Loucy (cell line): ENCODE data around the gene SLC5A11.

Experiments used
- H2AFZ ChIP-seq: fragments of 200-600 bp; sonication (generic); 2 replicates; pipeline ENCODE4 v1.6.0; 2016; ENCODE audit warnings: antibody characterized with exemption, mild to moderate bottlenecking, low read length, moderate library complexity
- H3F3A ChIP-seq: fragments of 200-600 bp; 2 replicates; pipeline ENCODE4 v1.6.0; 2016; ENCODE audit warnings: antibody characterized with exemption, low read depth, mild to moderate bottlenecking
- H3K27me3 ChIP-seq: fragments of 200-600 bp; sonication (generic); 2 replicates; pipeline ENCODE4 v1.6.1; 2014; ENCODE audit warnings: low read length, mild to moderate bottlenecking; ENCODE audit not compliant: insufficient read depth, poor library complexity, severe bottlenecking
- H3K36me3 ChIP-seq: fragments of 200-600 bp; sonication (generic); 2 replicates; pipeline ENCODE4 v1.6.1; 2016; ENCODE audit warnings: low read length; ENCODE audit not compliant: insufficient read depth
- H3K4me1 ChIP-seq: fragments of 200-600 bp; sonication (generic); 2 replicates; pipeline ENCODE4 v1.5.1; 2014; ENCODE audit warnings: low read length, mild to moderate bottlenecking; ENCODE audit not compliant: insufficient read depth, poor library complexity, severe bottlenecking
- H3K4me2 ChIP-seq: fragments of 200-600 bp; sonication (generic); 2 replicates; pipeline ENCODE4 v1.6.0; 2014; ENCODE audit warnings: antibody characterized with exemption, low read length, low read depth, mild to moderate bottlenecking; ENCODE audit not compliant: poor library complexity, severe bottlenecking
- H3K4me3 ChIP-seq: fragments of 200-600 bp; sonication (generic); 2 replicates; pipeline ENCODE4 v1.5.1; 2014; ENCODE audit warnings: low read length, mild to moderate bottlenecking, mixed read lengths; ENCODE audit not compliant: poor library complexity, severe bottlenecking
- H3K79me2 ChIP-seq: fragments of 200-600 bp; sonication (generic); 2 replicates; pipeline ENCODE4 v1.6.1; 2014; ENCODE audit warnings: low read length; ENCODE audit not compliant: insufficient read depth
- H3K9ac ChIP-seq: fragments of 200-600 bp; sonication (generic); 2 replicates; pipeline ENCODE4 v1.6.0; 2014; ENCODE audit warnings: mild to moderate bottlenecking, low read depth, low read length, moderate library complexity; ENCODE audit not compliant: poor library complexity, severe bottlenecking
- H3K9me2 ChIP-seq: fragments of 200-600 bp; sonication (generic); replicated peaks from 2 replicates; pipeline ENCODE4 v1.6.1; 2016; ENCODE audit warnings: low read depth, low read length, mixed read lengths
- H3K9me3 ChIP-seq: fragments of 200-600 bp; sonication (generic); 2 replicates; pipeline ENCODE4 v1.6.1; 2014; ENCODE audit warnings: mild to moderate bottlenecking, antibody characterized with exemption, low read length, low read depth; ENCODE audit not compliant: insufficient read depth
- H4K20me1 ChIP-seq: fragments of 200-600 bp; sonication (generic); 2 replicates; pipeline ENCODE4 v1.6.0; 2014; ENCODE audit warnings: antibody characterized with exemption, low read length, mild to moderate bottlenecking; ENCODE audit not compliant: insufficient read depth, poor library complexity, severe bottlenecking
- EZH2phosphoT487 ChIP-seq: fragments of 200-600 bp; IDR thresholded peaks from 2 replicates; pipeline ENCODE4 v1.6.1; 2018; ENCODE audit warnings: antibody characterized with exemption, mild to moderate bottlenecking, moderate library complexity, borderline replicate concordance
- TF ChIP-seq, protein P1 (sequence below): fragments of 200-600 bp; sonication (generic); conservative IDR thresholded peaks from 2 replicates; pipeline ENCODE4 v1.5.1; 2014; ENCODE audit warnings: mild to moderate bottlenecking, antibody characterized with exemption, low read length

Gene SLC5A11

DNA sequence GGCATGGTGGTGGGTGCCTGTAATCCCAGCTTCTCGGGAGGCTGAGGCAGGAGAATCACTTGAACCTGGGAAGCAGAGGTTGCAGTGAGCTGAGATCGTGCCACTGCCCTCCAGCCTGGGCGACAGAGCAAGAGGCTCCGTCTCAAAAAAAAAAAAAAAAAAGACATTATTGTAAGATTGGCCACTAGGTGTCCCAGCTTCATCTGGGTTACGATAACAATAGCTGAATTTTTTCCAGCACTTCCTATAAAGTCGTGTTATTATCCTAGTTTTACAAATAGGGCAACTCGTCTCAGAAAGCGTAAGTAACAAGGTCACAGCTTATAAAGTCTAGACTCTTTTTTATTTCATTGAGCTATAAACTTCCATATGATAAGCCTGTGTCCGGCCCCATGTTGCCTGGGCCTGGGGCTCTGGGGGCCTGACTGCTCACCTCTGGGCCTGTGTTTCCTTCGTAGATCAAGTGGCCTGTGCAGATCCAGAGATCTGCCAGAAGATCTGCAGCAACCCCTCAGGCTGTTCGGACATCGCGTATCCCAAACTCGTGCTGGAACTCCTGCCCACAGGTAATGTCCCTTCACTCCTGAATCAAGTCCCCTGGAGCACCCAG is 60.5 kb downstream of the SLC5A11 start:
- Histone ChIP-seq H3K79me2 (no peaks in the 10 kb centered on the region), H4K20me1 (no peaks in the 10 kb centered on the region), H3F3A (no peaks in the 10 kb centered on the region), H3K9me2 (no peaks in the 10 kb centered on the region), H3K4me2 (no peak overlapping the region), H3K36me3 (no peaks in the 10 kb centered on the region), H3K4me1 (no peaks in the 10 kb centered on the region), H3K9ac (no peak overlapping the region), H2AFZ (no peak overlapping the region), H3K9me3 (no peaks in the 10 kb centered on the region), H3K4me3 (no peak overlapping the region), H3K27me3 (no peaks in the 10 kb centered on the region)
- TF ChIP-seq, protein P1, sequence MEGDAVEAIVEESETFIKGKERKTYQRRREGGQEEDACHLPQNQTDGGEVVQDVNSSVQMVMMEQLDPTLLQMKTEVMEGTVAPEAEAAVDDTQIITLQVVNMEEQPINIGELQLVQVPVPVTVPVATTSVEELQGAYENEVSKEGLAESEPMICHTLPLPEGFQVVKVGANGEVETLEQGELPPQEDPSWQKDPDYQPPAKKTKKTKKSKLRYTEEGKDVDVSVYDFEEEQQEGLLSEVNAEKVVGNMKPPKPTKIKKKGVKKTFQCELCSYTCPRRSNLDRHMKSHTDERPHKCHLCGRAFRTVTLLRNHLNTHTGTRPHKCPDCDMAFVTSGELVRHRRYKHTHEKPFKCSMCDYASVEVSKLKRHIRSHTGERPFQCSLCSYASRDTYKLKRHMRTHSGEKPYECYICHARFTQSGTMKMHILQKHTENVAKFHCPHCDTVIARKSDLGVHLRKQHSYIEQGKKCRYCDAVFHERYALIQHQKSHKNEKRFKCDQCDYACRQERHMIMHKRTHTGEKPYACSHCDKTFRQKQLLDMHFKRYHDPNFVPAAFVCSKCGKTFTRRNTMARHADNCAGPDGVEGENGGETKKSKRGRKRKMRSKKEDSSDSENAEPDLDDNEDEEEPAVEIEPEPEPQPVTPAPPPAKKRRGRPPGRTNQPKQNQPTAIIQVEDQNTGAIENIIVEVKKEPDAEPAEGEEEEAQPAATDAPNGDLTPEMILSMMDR: peak; percentile 55
- no peak for TF ChIP-seq EZH2phosphoT487

DNA sequence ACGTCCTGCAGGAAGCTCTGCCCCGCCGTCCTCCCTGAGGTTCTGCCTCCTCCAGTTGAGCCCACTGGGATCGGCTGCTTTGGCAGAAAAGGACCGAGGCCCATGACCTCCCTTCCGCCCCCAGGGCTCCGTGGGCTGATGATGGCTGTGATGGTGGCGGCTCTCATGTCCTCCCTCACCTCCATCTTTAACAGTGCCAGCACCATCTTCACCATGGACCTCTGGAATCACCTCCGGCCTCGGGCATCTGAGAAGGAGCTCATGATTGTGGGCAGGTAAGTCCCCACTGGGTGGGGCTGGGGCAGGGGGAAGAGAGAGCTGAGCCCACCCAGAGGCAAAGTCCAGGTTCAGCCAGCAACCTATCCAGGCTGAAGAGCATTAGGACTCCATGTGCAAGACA is 61.1 kb downstream of the SLC5A11 start:
- no peak overlapping the region for H2AFZ ChIP-seq
- no peaks in the 10 kb centered on the region for H3K9me3 ChIP-seq
- no peaks in the 10 kb centered on the region for H3K36me3 ChIP-seq
- no peaks in the 10 kb centered on the region for H4K20me1 ChIP-seq
- no peak overlapping the region for H3K4me2 ChIP-seq
- no peaks in the 10 kb centered on the region for H3K4me1 ChIP-seq
- H3K27me3 ChIP-seq: no peaks in the 10 kb centered on the region
- H3K9me2 ChIP-seq: no peaks in the 10 kb centered on the region
- H3K4me3 ChIP-seq: no peak overlapping the region
- no peaks in the 10 kb centered on the region for H3K79me2 ChIP-seq
- TF ChIP-seq, protein P1: no peak
- no peak for TF ChIP-seq EZH2phosphoT487
- no peaks in the 10 kb centered on the region for H3F3A ChIP-seq
- no peak overlapping the region for H3K9ac ChIP-seq

DNA sequence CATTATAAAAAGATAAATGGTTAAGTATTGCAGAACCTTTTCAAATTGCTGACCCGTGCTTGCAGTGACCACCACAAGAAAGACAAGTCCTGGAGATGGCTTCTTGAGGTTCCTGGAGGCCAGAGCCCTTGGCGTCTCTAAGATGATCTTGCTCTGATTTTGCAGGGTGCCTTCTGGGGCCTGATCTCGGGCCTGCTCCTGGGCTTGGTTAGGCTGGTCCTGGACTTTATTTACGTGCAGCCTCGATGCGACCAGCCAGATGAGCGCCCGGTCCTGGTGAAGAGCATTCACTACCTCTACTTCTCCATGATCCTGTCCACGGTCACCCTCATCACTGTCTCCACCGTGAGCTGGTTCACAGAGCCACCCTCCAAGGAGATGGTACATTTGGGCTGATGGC is 63.0 kb downstream of the SLC5A11 start:
- no peak overlapping the region for H2AFZ ChIP-seq
- no peaks in the 10 kb centered on the region for H3K9me3 ChIP-seq
- no peaks in the 10 kb centered on the region for H3K79me2 ChIP-seq
- H3F3A ChIP-seq: no peaks in the 10 kb centered on the region
- no peak overlapping the region for H3K4me2 ChIP-seq
- no peak overlapping the region for H3K4me3 ChIP-seq
- H3K9ac ChIP-seq: no peak overlapping the region
- no peaks in the 10 kb centered on the region for H3K36me3 ChIP-seq
- H3K4me1 ChIP-seq: no peaks in the 10 kb centered on the region
- no peaks in the 10 kb centered on the region for H3K9me2 ChIP-seq
- TF ChIP-seq EZH2phosphoT487: no peak
- TF ChIP-seq, protein P1: no peak
- H3K27me3 ChIP-seq: no peaks in the 10 kb centered on the region
- H4K20me1 ChIP-seq: no peaks in the 10 kb centered on the region
